GM12878 (cell line): ENCODE measurements around the gene CRYGN. TPM values are rescaled to one million over a fixed set of nuclear protein-coding genes. Genes with fewer than 3 reads are reported as not detected.

Experiments used
- ATAC-seq: fragments of 200-7000 bp; cut with Tn5 transposase; 3 replicates; pipeline ENCODE4 v1.9.1; 2020; ENCODE audit warnings: mild to moderate bottlenecking, moderate library complexity
- BruUV-seq: library from RNA; stranded (reverse); fragments of 400-500 nt; replicated peaks from 2 replicates; lab custom pipeline; 2021; lab: Mats Ljungman, UMichigan
- CTCF ChIA-PET: fragments of 300-600 bp; sonication (Branson Sonifier 250); formaldehyde crosslinking; extraction: SDS; loops from one replicate; lab custom pipeline; 2021; ENCODE audit warnings: inconsistent platforms; lab: Yijun Ruan, JAX
- POLR2A ChIA-PET: fragments of 350-600 bp; formaldehyde crosslinking; extraction: SDS; loops from one replicate; lab custom pipeline; 2021; ENCODE audit warnings: inconsistent platforms; lab: Charles Lee
- RAD21 ChIA-PET: fragments of 300-600 bp; sonication (Branson Sonifier 250); formaldehyde crosslinking; loops from one replicate; lab custom pipeline; 2023; ENCODE audit warnings: antibody characterized with exemption; ENCODE audit not compliant: unreplicated experiment; lab: Charles Lee
- SMC1A ChIA-PET: fragments of 300-600 bp; sonication (Branson Sonifier 250); formaldehyde crosslinking; loops from one replicate; lab custom pipeline; 2023; ENCODE audit not compliant: unreplicated experiment, uncharacterized antibody; lab: Charles Lee
- DNase-seq: peaks from one replicate; pipeline ENCODE4 v3.0.0-alpha.2; 2011; ENCODE audit warnings: low read depth, low spot score
- FAIRE-seq: peaks from 3 replicates; lab custom pipeline; 2011; peaks lifted over from hg19 to GRCh38; lab: Jason Lieb, UNC
- H2AFZ ChIP-seq: 2 replicates; pipeline ENCODE4 v1.6.0; 2011; ENCODE audit warnings: low read depth, low read length, control low read depth; ENCODE audit not compliant: control insufficient read depth
- H3K27ac ChIP-seq: 2 replicates; pipeline ENCODE4 v1.5.1; 2011; ENCODE audit warnings: control low read depth; ENCODE audit not compliant: control insufficient read depth, insufficient read depth
- H3K27me3 ChIP-seq, 2 experiments: replicated peaks in 1 of 2; 2 replicates each; pipeline versions ENCODE4 v1.6.0 to v1.6.1; 2011; ENCODE audit warnings: low read length in 1 of 2; ENCODE audit not compliant: control insufficient read depth in 2 of 2, insufficient read depth in 2 of 2
- H3K36me3 ChIP-seq, 2 experiments: 2 replicates each; pipeline ENCODE4 v1.5.1; 2011; ENCODE audit warnings: low read length in 1 of 2; ENCODE audit not compliant: control insufficient read depth in 2 of 2, insufficient read depth in 2 of 2
- H3K4me1 ChIP-seq: 2 replicates; pipeline ENCODE4 v1.6.1; 2011; ENCODE audit warnings: mild to moderate bottlenecking, low read length, moderate library complexity, mixed read lengths; ENCODE audit not compliant: control insufficient read depth, insufficient read depth
- H3K4me2 ChIP-seq: 2 replicates; pipeline ENCODE4 v1.6.0; 2011; ENCODE audit warnings: control low read depth; ENCODE audit not compliant: control insufficient read depth, insufficient read depth
- H3K4me3 ChIP-seq: fragments of 200-600 bp; sonication (generic); 2 replicates; pipeline ENCODE4 v1.5.1; 2016
- H3K79me2 ChIP-seq: 2 replicates; pipeline ENCODE4 v1.6.0; 2011; ENCODE audit warnings: low read length; ENCODE audit not compliant: control insufficient read depth, insufficient read depth
- H3K9ac ChIP-seq: 2 replicates; pipeline ENCODE4 v1.8.0; 2011; ENCODE audit warnings: low read length, control low read depth, mixed read lengths; ENCODE audit not compliant: control insufficient read depth, insufficient read depth
- H3K9me3 ChIP-seq: replicated peaks from 3 replicates; pipeline ENCODE4 v1.5.1; 2011; ENCODE audit warnings: mild to moderate bottlenecking, low read length; ENCODE audit not compliant: control insufficient read depth, insufficient read depth
- H4K20me1 ChIP-seq: 2 replicates; pipeline ENCODE4 v1.6.0; 2011; ENCODE audit not compliant: control insufficient read depth, insufficient read depth
- ATF2 ChIP-seq: IDR thresholded peaks from 2 replicates; pipeline ENCODE4 v1.6.1; 2012; ENCODE audit warnings: low read length, inconsistent platforms
- CBFB ChIP-seq: IDR thresholded peaks from 2 replicates; pipeline ENCODE4 v1.6.1; 2016; ENCODE audit warnings: antibody characterized with exemption, low read depth
- CUX1 ChIP-seq: IDR thresholded peaks from 2 replicates; pipeline ENCODE4 v1.6.1; 2012; ENCODE audit warnings: improper control_type of control experiment, low read depth, low read length; ENCODE audit not compliant: insufficient replicate concordance
- EZH2 ChIP-seq: IDR thresholded peaks from 2 replicates; pipeline ENCODE4 v1.6.1; 2012; ENCODE audit warnings: low read depth, mild to moderate bottlenecking, control low read depth, inconsistent platforms, low read length, borderline replicate concordance; ENCODE audit not compliant: control insufficient read depth
- GATAD2B ChIP-seq: fragments of 450-650 bp; conservative IDR thresholded peaks from 2 replicates; pipeline ENCODE4 v1.6.1; 2017; ENCODE audit warnings: low read depth, mild to moderate bottlenecking, moderate library complexity
- HSF1 ChIP-seq: fragments of 150-350 bp; IDR thresholded peaks from 2 replicates; pipeline ENCODE4 v1.6.1; 2014; ENCODE audit warnings: mild to moderate bottlenecking, low read depth, low read length
- JUND ChIP-seq: IDR thresholded peaks from 2 replicates; pipeline ENCODE4 v1.6.1; 2012; ENCODE audit warnings: low read depth, mild to moderate bottlenecking, low read length, improper control_type of control experiment, moderate library complexity
- KLF5 ChIP-seq: fragments of 450-650 bp; IDR thresholded peaks from 2 replicates; pipeline ENCODE4 v1.6.1; 2014; ENCODE audit warnings: mild to moderate bottlenecking; ENCODE audit not compliant: partially characterized antibody
- MYC ChIP-seq: IDR thresholded peaks from 2 replicates; pipeline ENCODE4 v1.6.1; 2011; ENCODE audit warnings: mild to moderate bottlenecking, low read length, moderate library complexity, inconsistent platforms; ENCODE audit not compliant: insufficient read depth, insufficient replicate concordance, insufficient read length, severe bottlenecking
- POLR2A ChIP-seq: IDR thresholded peaks from 2 replicates; pipeline ENCODE4 v1.6.1; 2011; ENCODE audit warnings: low read depth, mild to moderate bottlenecking, low read length
- RBBP5 ChIP-seq: fragments of 200-600 bp; sonication (generic); conservative IDR thresholded peaks from 2 replicates; pipeline ENCODE4 v1.6.1; 2016
- RELA ChIP-seq: fragments of 450-650 bp; IDR thresholded peaks from 2 replicates; pipeline ENCODE4 v1.8.0; 2014; ENCODE audit warnings: borderline replicate concordance; ENCODE audit not compliant: partially characterized antibody
- SP1 ChIP-seq: IDR thresholded peaks from one replicate; pipeline ENCODE4 v1.6.1; 2011; ENCODE audit warnings: low read depth, low read length
- TAF1 ChIP-seq: IDR thresholded peaks from 2 replicates; pipeline ENCODE4 v1.6.1; 2011; ENCODE audit warnings: mild to moderate bottlenecking, low read depth, low read length, borderline replicate concordance
- WGBS: methylation state at CpG from one replicate; pipeline ENCODE4 v1.1.6; 2016; ENCODE audit warnings: low lambda C conversion rate; ENCODE audit not compliant: insufficient replicate concordance, insufficient coverage; ENCODE audit errors: missing lambda C conversion rate; 5-methylcytosine and 5-hydroxymethylcytosine counted together
- in situ Hi-C: fragments of 300-500 bp; cut with MboI; formaldehyde crosslinking; loops from 9 replicates; pipeline ENCODE4 v1.14.3; 2018; ENCODE audit warnings: mixed read lengths
- intact Hi-C: fragments of 100-400 bp; cut with micrococcal nuclease; formaldehyde crosslinking; loops from one replicate; pipeline ENCODE4 v1.14.2; 2022; ENCODE audit not compliant: unreplicated experiment
- polyA plus RNA-seq, 11 experiments: library from polyadenylated mRNA; depleted of rRNA in 4 of 11; unstranded in 6 of 11; stranded (reverse) in 5 of 11; fragments of >200 nt; fragmentation: Nextera tagmentation in 4 of 11; fragmentation: Illumina TruSeq in 1 of 11; extraction: Ambion mirVana in 4 of 11; extraction: Trizol in 1 of 11; gene quantifications; 1 replicate in 1 of 11; 2 replicates in 10 of 11; pipeline versions ENCODE4 v1.2.1 to v1.2.3, GENCODE V29; 2011 to 2016; ENCODE audit warnings: inconsistent platforms in 2 of 11, missing spikeins in 2 of 11, low read depth in 1 of 11
- total RNA-seq, 4 experiments: library from RNA; depleted of rRNA in 3 of 4; stranded (reverse); fragments of >200 nt in 3 of 4; fragmentation: Illumina TruSeq in 1 of 4; extraction: Trizol in 1 of 4; gene quantifications; 2 replicates each; pipeline versions ENCODE4 v1.2.1 to v1.2.3, GENCODE V29; 2013 to 2021
- TF ChIP-seq, protein P1 (sequence below): IDR thresholded peaks from 2 replicates; pipeline ENCODE4 v1.6.1; 2012; ENCODE audit warnings: low read depth, low read length, improper control_type of control experiment

The CRYGN gene
- total and polyA plus RNA-seq, 10 of the 15 experiments (the other 5 are each of a cell fraction or from before 2014, with no cell fraction given) = not detected

GRCh38 chr7:151457534-151457933, 17.6 kb upstream of the CRYGN start:
- no peaks in the 10 kb centered on the region for H3K79me2 ChIP-seq
- WGBS = 67% methylated on average over 6 of the region's 6 CpGs
- H3K9me3 ChIP-seq = peaks cover 3% of the 10 kb centered on the region; the same call in 2 of the 3 replicates
- FAIRE-seq (no peak), DNase-seq (no peak), ATAC-seq (no peak)
- H3K27ac ChIP-seq = no peak overlapping the region
- in situ Hi-C loops = no loop called here
- ChIA-PET RAD21 (no interaction called here), POLR2A (no interaction called here), SMC1A (no interaction called here), CTCF (interaction anchor here (1.4 kb wide), 1 partner anchor 9 kb away, joined by 3 read pairs; no protein-coding TSS in a partner anchor)
- no peak overlapping the region for H3K4me2 ChIP-seq
- H4K20me1 ChIP-seq = no peaks in the 10 kb centered on the region
- no peaks in the 10 kb centered on the region for H3K27me3 ChIP-seq
- intact Hi-C loops = no loop called here
- no peaks in the 10 kb centered on the region for H3K4me1 ChIP-seq
- no peak overlapping the region for H3K9ac ChIP-seq
- H3K4me3 ChIP-seq = no peak overlapping the region
- H2AFZ ChIP-seq = no peak overlapping the region
- H3K36me3 ChIP-seq = no peaks in the 10 kb centered on the region
- BruUV-seq = no TSS peak
- TF ChIP-seq TAF1 (no peak), RBBP5 (no peak), KLF5 (no peak), RELA (no peak), JUND (no peak), CBFB (no peak), POLR2A (no peak), CUX1 (no peak), HSF1 (no peak), EZH2 (no peak), GATAD2B (no peak), MYC (no peak), ATF2 (no peak), SP1 (no peak)
- TF ChIP-seq, protein P1, sequence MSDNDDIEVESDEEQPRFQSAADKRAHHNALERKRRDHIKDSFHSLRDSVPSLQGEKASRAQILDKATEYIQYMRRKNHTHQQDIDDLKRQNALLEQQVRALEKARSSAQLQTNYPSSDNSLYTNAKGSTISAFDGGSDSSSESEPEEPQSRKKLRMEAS = no peak
